Activated CD8-positive, alpha-beta T cell treated with anti-CD3 and anti-CD28 coated beads for 36 hours (primary cell): ENCODE data around the gene B9D1. TPM values are rescaled to one million over a fixed set of nuclear protein-coding genes. Genes with fewer than 3 reads are reported as not detected.
A peak's percentile ranks its signal among the peaks of the same experiment; 100 is the strongest.

Experiments
- ATAC-seq: fragments of 200-7000 bp; cut with Tn5 transposase; one replicate; pipeline ENCODE4 v1.10.0; 2021; ENCODE audit warnings: mild to moderate bottlenecking, moderate library complexity
- CTCF ChIA-PET: fragments of 350-600 bp; sonication (Branson Sonifier 250); formaldehyde crosslinking; loops from one replicate; lab custom pipeline; 2021; ENCODE audit warnings: antibody characterized with exemption; lab: Charles Lee
- POLR2A ChIA-PET: fragments of 350-600 bp; sonication (Branson Sonifier 250); formaldehyde crosslinking; loops from one replicate; lab custom pipeline; 2021; ENCODE audit warnings: antibody characterized with exemption; lab: Charles Lee
- DNase-seq: peaks from one replicate; pipeline ENCODE4 v3.0.0-alpha.2; 2020
- H3K27ac Mint-ChIP-seq: one replicate; pipeline ENCODE4 v1.8.0; 2021; ENCODE audit warnings: mild to moderate bottlenecking, mixed read lengths
- H3K27me3 Mint-ChIP-seq: one replicate; pipeline ENCODE4 v1.8.0; 2021; ENCODE audit warnings: mixed read lengths
- H3K36me3 Mint-ChIP-seq: one replicate; pipeline ENCODE4 v1.8.0; 2021; ENCODE audit warnings: low read depth, mixed read lengths
- H3K4me1 Mint-ChIP-seq: one replicate; pipeline ENCODE4 v1.8.0; 2021; ENCODE audit warnings: low read depth, mixed read lengths
- H3K4me3 Mint-ChIP-seq: one replicate; pipeline ENCODE4 v1.8.0; 2021; ENCODE audit warnings: mild to moderate bottlenecking, moderate library complexity, mixed read lengths
- H3K9me3 Mint-ChIP-seq: one replicate; pipeline ENCODE4 v1.8.0; 2021; ENCODE audit warnings: mixed read lengths
- CTCF ChIP-seq: fragments of 200-600 bp; IDR thresholded peaks from one replicate; pipeline ENCODE4 v1.8.0; 2022; ENCODE audit warnings: antibody characterized with exemption, mild to moderate bottlenecking
- intact Hi-C: fragments of 100-400 bp; cut with micrococcal nuclease; formaldehyde crosslinking; loops from one replicate; pipeline ENCODE4 v1.10.0; 2022
- total RNA-seq, 2 experiments: library from RNA; stranded (reverse); gene quantifications; one replicate each; pipeline ENCODE4 v1.2.3, GENCODE V29; 2021

The B9D1 gene
- total RNA-seq, 2 experiments from 2014 or later = 7.2 to 9.4 TPM

GRCh38 chr17:19333132-19333440 is 29.4 kb downstream of the B9D1 start:
- TF ChIP-seq CTCF = no peak
- POLR2A ChIA-PET = no interaction called here
- DNase-seq (no peak), ATAC-seq (no peak)
- CTCF ChIA-PET = no interaction called here
- H3K4me3 Mint-ChIP-seq = no peak overlapping the region
- H3K27ac Mint-ChIP-seq = no peak overlapping the region
- H3K4me1 Mint-ChIP-seq = peaks cover 4% of the 10 kb centered on the region
- H3K9me3 Mint-ChIP-seq = no peaks in the 10 kb centered on the region
- intact Hi-C loops = no loop called here
- H3K27me3 Mint-ChIP-seq = peaks cover 9% of the 10 kb centered on the region
- H3K36me3 Mint-ChIP-seq = no peaks in the 10 kb centered on the region

- intact Hi-C loops = no loop called here
- ChIA-PET POLR2A (no interaction called here), CTCF (no interaction called here)
- Mint-ChIP-seq H3K4me1 (peaks cover 4% of the 10 kb centered on the region), H3K4me3 (no peak overlapping the region), H3K9me3 (no peaks in the 10 kb centered on the region), H3K27ac (no peak overlapping the region), H3K27me3 (peaks cover 9% of the 10 kb centered on the region), H3K36me3 (no peaks in the 10 kb centered on the region)
- no peak for TF ChIP-seq CTCF
- DNase-seq (peak; percentile 39), ATAC-seq (peak; percentile 61)
Measured at GRCh38 chr17:19332371-19333131, 30.0 kb downstream of the B9D1 start.

GRCh38 chr17:19331543-19332245 is 30.8 kb downstream of the B9D1 start:
- POLR2A ChIA-PET = no interaction called here

GRCh38 chr17:19331134-19331533 is 31.4 kb downstream of the B9D1 start:
- Mint-ChIP-seq H3K4me3 (no peak overlapping the region), H3K27me3 (peaks cover 2% of the 10 kb centered on the region), H3K27ac (no peak overlapping the region), H3K36me3 (no peaks in the 10 kb centered on the region), H3K9me3 (no peaks in the 10 kb centered on the region), H3K4me1 (peaks cover 4% of the 10 kb centered on the region)
- ATAC-seq = no peak
- intact Hi-C loops = no loop called here
- ChIA-PET CTCF (no interaction called here), POLR2A (no interaction called here)
- no peak for TF ChIP-seq CTCF
- DNase-seq = no peak

More at GRCh38 chr17:19331543-19332245, 30.8 kb downstream of the B9D1 start:
- DNase-seq (no peak), ATAC-seq (no peak)
- Mint-ChIP-seq H3K27ac (no peak overlapping the region), H3K4me3 (no peak overlapping the region), H3K9me3 (no peaks in the 10 kb centered on the region), H3K4me1 (peaks cover 4% of the 10 kb centered on the region), H3K27me3 (peaks cover 2% of the 10 kb centered on the region), H3K36me3 (no peaks in the 10 kb centered on the region)
- CTCF ChIA-PET = no interaction called here
- no peak for TF ChIP-seq CTCF
- intact Hi-C loops = no loop called here

- Mint-ChIP-seq H3K4me1 (peaks cover 4% of the 10 kb centered on the region), H3K36me3 (no peaks in the 10 kb centered on the region), H3K9me3 (peaks cover 3% of the 10 kb centered on the region), H3K27ac (no peak overlapping the region), H3K27me3 (no peaks in the 10 kb centered on the region), H3K4me3 (no peak overlapping the region)
- ChIA-PET POLR2A (no interaction called here), CTCF (interaction anchor here (0.9 kb wide), 1 partner anchor 32 kb away, joined by 3 read pairs; the partner anchor contains the start of gene B9D1)
- intact Hi-C loops = no loop called here
- ATAC-seq (no peak), DNase-seq (no peak)
- no peak for TF ChIP-seq CTCF
Measured at GRCh38 chr17:19330271-19330670, 32.3 kb downstream of the B9D1 start.
